Progenitor cell of endocrine pancreas (in vitro differentiated cells): ENCODE measurements around the gene FGFBP1. TPM values are rescaled to one million over a fixed set of nuclear protein-coding genes. Genes with fewer than 3 reads are reported as not detected.
A peak's percentile ranks its signal among the peaks of the same experiment; 100 is the strongest.

Experiments
- DNase-seq: peaks from one replicate; pipeline ENCODE4 v3.0.0; 2021; ENCODE audit warnings: low spot score; ENCODE audit not compliant: unreplicated experiment
- H3K27ac Mint-ChIP-seq: 2 replicates; pipeline ENCODE4 v1.8.0; 2021; ENCODE audit warnings: mild to moderate bottlenecking, moderate library complexity, mixed read lengths
- H3K27me3 Mint-ChIP-seq: 2 replicates; pipeline ENCODE4 v1.8.0; 2021; ENCODE audit warnings: mixed read lengths
- H3K36me3 Mint-ChIP-seq: 2 replicates; pipeline ENCODE4 v1.8.0; 2022; ENCODE audit warnings: mixed read lengths; ENCODE audit not compliant: insufficient read depth
- H3K4me1 Mint-ChIP-seq: 2 replicates; pipeline ENCODE4 v1.8.0; 2021; ENCODE audit warnings: low read depth, mixed read lengths
- H3K4me3 Mint-ChIP-seq: 2 replicates; pipeline ENCODE4 v1.8.0; 2021; ENCODE audit warnings: low read depth, mild to moderate bottlenecking, moderate library complexity, mixed read lengths
- H3K9me3 Mint-ChIP-seq: 2 replicates; pipeline ENCODE4 v1.8.0; 2021; ENCODE audit warnings: low read depth, mixed read lengths
- CTCF ChIP-seq: fragments of 200-600 bp; sonication (generic); IDR thresholded peaks from one replicate; pipeline ENCODE4 v1.5.0; 2021; ENCODE audit warnings: antibody characterized with exemption, mild to moderate bottlenecking; ENCODE audit not compliant: unreplicated experiment
- total RNA-seq: library from RNA; stranded (reverse); gene quantifications from 2 replicates; pipeline ENCODE4 v1.2.1, GENCODE V29; 2021

Gene FGFBP1
- total RNA-seq, 1 donor from 2014 or later: not detected

GRCh38 chr4:15963576-15963975 lies 25.0 kb upstream of the FGFBP1 start:
- Mint-ChIP-seq H3K36me3 (peaks cover 20% of the 10 kb centered on the region), H3K9me3 (peaks cover 14% of the 10 kb centered on the region), H3K4me3 (no peak overlapping the region), H3K27ac (no peak overlapping the region), H3K27me3 (no peaks in the 10 kb centered on the region), H3K4me1 (no peaks in the 10 kb centered on the region)
- DNase-seq: no peak
- no peak for TF ChIP-seq CTCF

GRCh38 chr4:15963001-15963451 lies 24.5 kb upstream of the FGFBP1 start, which contains the start of gene FGFBP2:
FGFBP2 (minus strand) TSS chr4:15963175; CDS start chr4:15963129, 46 bp downstream.
- no peak for DNase-seq
- Mint-ChIP-seq H3K4me3 (no peak within 1 kb of the TSS), H3K9me3 (peaks cover 14% of the 10 kb centered on the region), H3K27me3 (no peaks in the 10 kb centered on the region), H3K4me1 (no peaks in the 10 kb centered on the region), H3K36me3 (peaks cover 15% of the 10 kb centered on the region), H3K27ac (no peak within 1 kb of the TSS)
- peak; percentile 52 for TF ChIP-seq CTCF

- Mint-ChIP-seq H3K4me3 (no peak overlapping the region), H3K9me3 (peaks cover 11% of the 10 kb centered on the region), H3K27ac (no peak overlapping the region), H3K4me1 (no peaks in the 10 kb centered on the region), H3K36me3 (peaks cover 9% of the 10 kb centered on the region), H3K27me3 (no peaks in the 10 kb centered on the region)
- TF ChIP-seq CTCF: no peak
- DNase-seq: no peak
Observed at GRCh38 chr4:15961781-15962510, 23.4 kb upstream of the FGFBP1 start.

DNA sequence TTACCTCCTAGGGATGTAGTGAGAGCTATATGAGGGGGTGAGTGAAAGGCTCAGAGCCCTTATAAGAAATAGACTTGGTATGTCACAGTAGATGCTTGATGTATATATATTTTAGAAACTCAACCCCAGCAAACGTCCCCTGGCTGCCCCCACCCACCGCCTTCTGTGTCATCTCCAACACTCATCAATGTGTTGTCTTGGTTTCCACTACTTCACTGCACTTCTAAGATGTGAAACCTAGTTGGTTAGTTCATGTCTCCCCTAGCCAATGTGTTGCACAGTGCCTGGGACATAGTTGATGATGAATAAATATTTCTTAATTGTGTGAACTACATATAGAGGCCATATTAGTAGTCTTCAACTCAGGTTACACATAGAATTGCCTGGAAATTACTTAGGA lies 20.0 kb upstream of the FGFBP1 start:
- H3K36me3 Mint-ChIP-seq: no peaks in the 10 kb centered on the region
- no peak for TF ChIP-seq CTCF
- H3K4me3 Mint-ChIP-seq: no peak overlapping the region
- no peaks in the 10 kb centered on the region for H3K4me1 Mint-ChIP-seq
- H3K27ac Mint-ChIP-seq: no peak overlapping the region
- H3K27me3 Mint-ChIP-seq: no peaks in the 10 kb centered on the region
- no peak for DNase-seq
- H3K9me3 Mint-ChIP-seq: peaks cover 12% of the 10 kb centered on the region

DNA sequence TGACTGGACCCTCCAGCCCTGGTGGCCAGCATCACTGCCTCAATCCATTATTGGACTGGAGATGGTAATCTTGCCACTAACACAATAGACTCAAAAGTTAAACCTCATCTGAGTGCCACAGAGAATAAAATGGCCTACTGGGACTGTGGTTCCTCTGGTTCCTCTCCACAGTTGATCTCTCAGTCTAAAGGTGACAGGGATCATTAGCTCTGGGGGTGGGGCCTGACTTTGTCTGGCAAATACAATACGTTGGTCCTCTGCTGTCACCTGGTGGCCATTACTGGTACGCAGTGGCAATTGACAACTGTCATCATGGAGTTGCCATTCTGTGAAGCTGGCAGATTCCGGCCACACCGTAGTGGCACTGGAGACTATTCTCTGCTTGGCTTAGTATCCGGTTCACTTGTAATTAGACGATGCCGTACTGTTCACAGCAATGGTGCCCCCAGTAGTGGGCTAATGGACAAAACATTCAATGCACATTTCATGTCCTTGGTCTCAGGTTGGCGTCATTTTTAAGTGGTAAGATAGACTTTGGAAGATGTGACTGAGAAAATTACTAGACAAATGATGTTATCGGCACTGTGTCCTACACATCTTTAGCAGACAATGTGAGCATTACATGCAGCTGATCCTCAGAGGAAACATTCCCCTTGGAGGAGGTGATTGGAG lies 17.8 kb upstream of the FGFBP1 start:
- Mint-ChIP-seq H3K27me3 (no peaks in the 10 kb centered on the region), H3K27ac (no peak overlapping the region), H3K9me3 (peaks cover 18% of the 10 kb centered on the region), H3K4me3 (no peak overlapping the region), H3K4me1 (no peaks in the 10 kb centered on the region), H3K36me3 (no peaks in the 10 kb centered on the region)
- DNase-seq: peak; percentile 47
- TF ChIP-seq CTCF: peak; percentile 76
